ENCODE results near the gene KDM8. TPM values are rescaled to one million over a fixed set of nuclear protein-coding genes. Genes with fewer than 3 reads are reported as not detected.
A peak's percentile ranks its signal among the peaks of the same experiment; 100 is the strongest.
"Not testable (repeated sequence)": the region's sequence is repeated elsewhere in the genome, so short reads cannot be mapped to it uniquely, and the experiment has no call there.

KDM8 gene
- polyA plus RNA-seq, 3 donors: 0.40 to 3.3 (median 1.5) TPM

- intact Hi-C loops (cut with micrococcal nuclease): no loop called here
- no peak for TF ChIP-seq CTCF (IDR thresholded peaks at IDR 0.05)
- no peak overlapping the region for H2AFZ ChIP-seq (ENCODE audit: insufficient read depth, low read depth, low read length, poor library complexity, severe bottlenecking)
- H3K9ac ChIP-seq (ENCODE audit: insufficient read depth, low read length, poor library complexity, severe bottlenecking): no peak overlapping the region
- DNase-seq: no peak
- H3K4me3 ChIP-seq (replicated peaks in 1 of 3; ENCODE audit: low read depth in 2 of 3, low read length in 3 of 3): no peak overlapping the region
- peaks cover 40 to 47% of the 10 kb centered on the region in 2 donors for H3K36me3 Mint-ChIP-seq
- no peak overlapping the region for H3K4me3 Mint-ChIP-seq
- 67% methylated on average over 1 of the region's 4 CpGs for WGBS (ENCODE audit: insufficient coverage)
- peak overlapping the region; percentile 48 to 86 for H3K27ac ChIP-seq (ENCODE audit: low read depth in 1 of 2, low read length in 2 of 2)
- H3K27me3 ChIP-seq (ENCODE audit: control insufficient read depth in 2 of 2, insufficient read depth in 2 of 2, low read length in 2 of 2): no peaks in the 10 kb centered on the region
- peaks cover 31 to 46% of the 10 kb centered on the region in 2 donors for H3K4me1 ChIP-seq (ENCODE audit: control insufficient read depth in 1 of 2, insufficient read depth in 2 of 2, low read length in 2 of 2)
- H4K20me1 ChIP-seq (ENCODE audit: insufficient read depth, low read length): no peaks in the 10 kb centered on the region
- H3K27me3 Mint-ChIP-seq (ENCODE audit: low read depth in 3 of 3): no peaks in the 10 kb centered on the region
- H3K27ac Mint-ChIP-seq: peak overlapping the region in 5 of 7 donors; percentile 68 to 89 (median 71)
- H3K9me3 ChIP-seq (replicated peaks in 1 of 2; ENCODE audit: control insufficient read depth in 1 of 2, insufficient read depth in 1 of 2, low read length in 2 of 2): peaks cover 7 to 8% of the 10 kb centered on the region in 2 donors
- peaks cover 0 to 8% of the 10 kb centered on the region in 2 donors for H3K36me3 ChIP-seq (replicated peaks in 1 of 2; ENCODE audit: control insufficient read depth in 1 of 2, insufficient read depth in 2 of 2, low read length in 2 of 2)
- no peak overlapping the region for H3K4me2 ChIP-seq (replicated peaks; ENCODE audit: extremely low read depth, low read length, poor library complexity, severe bottlenecking)
- peaks cover 8 to 20% (median 17%) of the 10 kb centered on the region in 7 donors for H3K9me3 Mint-ChIP-seq
- H3K79me2 ChIP-seq (ENCODE audit: insufficient read depth, low read length): peaks cover 27% of the 10 kb centered on the region
- peaks cover 48% of the 10 kb centered on the region for H3K4me1 Mint-ChIP-seq
Measured at GRCh38 chr16:27246439-27246838, 43.1 kb downstream of the KDM8 start.

GRCh38 chr16:27247076-27247475 is 43.8 kb downstream of the KDM8 start:
- H4K20me1 ChIP-seq (ENCODE audit: insufficient read depth, low read length); H3K9ac ChIP-seq (ENCODE audit: insufficient read depth, low read length, poor library complexity, severe bottlenecking); H3K4me2 ChIP-seq (replicated peaks; ENCODE audit: extremely low read depth, low read length, poor library complexity, severe bottlenecking); H2AFZ ChIP-seq (ENCODE audit: insufficient read depth, low read depth, low read length, poor library complexity, severe bottlenecking); H3K9me3 ChIP-seq (replicated peaks in 1 of 2; ENCODE audit: control insufficient read depth in 1 of 2, insufficient read depth in 1 of 2, low read length in 2 of 2); intact Hi-C loops (cut with micrococcal nuclease); H3K4me3 ChIP-seq (replicated peaks in 1 of 3; ENCODE audit: low read depth in 2 of 3, low read length in 3 of 3); H3K27me3 Mint-ChIP-seq (ENCODE audit: low read depth in 3 of 3); H3K4me3 Mint-ChIP-seq; H3K27me3 ChIP-seq (ENCODE audit: control insufficient read depth in 2 of 2, insufficient read depth in 2 of 2, low read length in 2 of 2): not testable (repeated sequence)
- Histone ChIP-seq H3K36me3 (replicated peaks in 1 of 2; ENCODE audit: control insufficient read depth in 1 of 2, insufficient read depth in 2 of 2, low read length in 2 of 2) (peaks cover 0 to 14% of the 10 kb centered on the region in 2 donors), H3K4me1 (ENCODE audit: control insufficient read depth in 1 of 2, insufficient read depth in 2 of 2, low read length in 2 of 2) (peaks cover 31 to 45% of the 10 kb centered on the region in 2 donors), H3K27ac (ENCODE audit: low read depth in 1 of 2, low read length in 2 of 2) (peak overlapping the region; percentile 53 to 86), H3K79me2 (ENCODE audit: insufficient read depth, low read length) (peaks cover 27% of the 10 kb centered on the region)
- H3K9me3 Mint-ChIP-seq: peaks cover 8 to 20% (median 17%) of the 10 kb centered on the region in 7 donors
- peaks cover 46% of the 10 kb centered on the region for H3K4me1 Mint-ChIP-seq
- H3K36me3 Mint-ChIP-seq: peaks cover 44 to 48% of the 10 kb centered on the region in 2 donors
- WGBS (ENCODE audit: insufficient coverage): 0% methylated on average over 1 of the region's 1 CpG
- H3K27ac Mint-ChIP-seq: peak overlapping the region; percentile 52 to 89 (median 85)
- peak; percentile 63 to 86 (median 67) for DNase-seq
